CD4-positive, alpha-beta T cell treated with Interleukin-2 at 100 ng/mL for 4 hours (primary cell): Measurements from ENCODE around the gene LGALS3BP.
"Not testable (repeated sequence)": the region's sequence is repeated elsewhere in the genome, so short reads cannot be mapped to it uniquely, and the experiment has no call there.

Experiments used
- DNase-seq: peaks from one replicate; pipeline ENCODE4 v3.0.0-alpha.2; 2020; ENCODE audit warnings: low spot score

Gene LGALS3BP

GRCh38 chr17:78962984-78963348 is 16.8 kb downstream of the LGALS3BP start:
- not testable (repeated sequence) for DNase-seq

GRCh38 chr17:78962345-78962983 is 17.3 kb downstream of the LGALS3BP start:
- DNase-seq: no peak

- DNase-seq: no peak
Measured at GRCh38 chr17:78961571-78961970, 18.2 kb downstream of the LGALS3BP start.

GRCh38 chr17:78960928-78961327 is 18.8 kb downstream of the LGALS3BP start:
- DNase-seq: no peak

- no peak for DNase-seq
Measured at GRCh38 chr17:78959803-78960202, 19.9 kb downstream of the LGALS3BP start.

- DNase-seq: no peak
Measured at GRCh38 chr17:78958641-78959127, 21.0 kb downstream of the LGALS3BP start.

- no peak for DNase-seq
Measured at GRCh38 chr17:78957128-78957527, 22.6 kb downstream of the LGALS3BP start.

- no peak for DNase-seq
Measured at GRCh38 chr17:78956254-78956653, 23.5 kb downstream of the LGALS3BP start.

GRCh38 chr17:78954684-78955083 is 25.0 kb downstream of the LGALS3BP start:
- no peak for DNase-seq

GRCh38 chr17:78953356-78954350 is 26.1 kb downstream of the LGALS3BP start:
- no peak for DNase-seq

- DNase-seq: no peak
Measured at GRCh38 chr17:78952706-78953105, 27.0 kb downstream of the LGALS3BP start.

GRCh38 chr17:78951967-78952551 is 27.7 kb downstream of the LGALS3BP start:
- DNase-seq: no peak

- no peak for DNase-seq
Measured at GRCh38 chr17:78950870-78951269, 28.9 kb downstream of the LGALS3BP start.

- no peak for DNase-seq
Measured at GRCh38 chr17:78947235-78948149, 32.2 kb downstream of the LGALS3BP start.

GRCh38 chr17:78946631-78947030 is 33.1 kb downstream of the LGALS3BP start:
- no peak for DNase-seq

- no peak for DNase-seq
Measured at GRCh38 chr17:78946131-78946530, 33.6 kb downstream of the LGALS3BP start.

GRCh38 chr17:78945455-78945854 is 34.3 kb downstream of the LGALS3BP start:
- not testable (repeated sequence) for DNase-seq

- no peak for DNase-seq
Measured at GRCh38 chr17:78944956-78945355, 34.8 kb downstream of the LGALS3BP start.

- no peak for DNase-seq
Measured at GRCh38 chr17:78944026-78944425, 35.7 kb downstream of the LGALS3BP start.

- no peak for DNase-seq
Measured at GRCh38 chr17:78940708-78941107, 39.0 kb downstream of the LGALS3BP start.

- no peak for DNase-seq
Measured at GRCh38 chr17:78940258-78940657, 39.5 kb downstream of the LGALS3BP start.

- DNase-seq: no peak
Measured at GRCh38 chr17:78939615-78940014, 40.1 kb downstream of the LGALS3BP start.
